IPS-20b (cell line): ENCODE measurements around the gene TCERG1L.

Source experiments
- H3K27ac ChIP-seq: one replicate; pipeline ENCODE4 v1.5.1; 2013; ENCODE audit warnings: low read length
- H3K27me3 ChIP-seq: 2 replicates; pipeline ENCODE4 v1.6.1; 2013; ENCODE audit warnings: mild to moderate bottlenecking, low read length, inconsistent platforms; ENCODE audit not compliant: insufficient read depth
- H3K36me3 ChIP-seq: 2 replicates; pipeline ENCODE4 v1.6.1; 2013; ENCODE audit warnings: low read depth, mild to moderate bottlenecking, inconsistent platforms, low read length, moderate library complexity; ENCODE audit not compliant: insufficient read depth
- H3K4me1 ChIP-seq: 2 replicates; pipeline ENCODE4 v1.6.1; 2013; ENCODE audit warnings: mild to moderate bottlenecking, control low read depth, inconsistent platforms, low read length, moderate library complexity; ENCODE audit not compliant: insufficient read depth
- H3K4me3 ChIP-seq: 2 replicates; pipeline ENCODE4 v1.5.1; 2013; ENCODE audit warnings: mild to moderate bottlenecking, low read length, inconsistent platforms
- H3K9ac ChIP-seq: 2 replicates; pipeline ENCODE4 v1.6.1; 2013; ENCODE audit warnings: low read depth, mild to moderate bottlenecking, inconsistent platforms, low read length, moderate library complexity
- H3K9me3 ChIP-seq: 2 replicates; pipeline ENCODE4 v1.6.1; 2013; ENCODE audit warnings: mild to moderate bottlenecking, low read depth, low read length, inconsistent platforms; ENCODE audit not compliant: insufficient read depth

The TCERG1L gene

DNA sequence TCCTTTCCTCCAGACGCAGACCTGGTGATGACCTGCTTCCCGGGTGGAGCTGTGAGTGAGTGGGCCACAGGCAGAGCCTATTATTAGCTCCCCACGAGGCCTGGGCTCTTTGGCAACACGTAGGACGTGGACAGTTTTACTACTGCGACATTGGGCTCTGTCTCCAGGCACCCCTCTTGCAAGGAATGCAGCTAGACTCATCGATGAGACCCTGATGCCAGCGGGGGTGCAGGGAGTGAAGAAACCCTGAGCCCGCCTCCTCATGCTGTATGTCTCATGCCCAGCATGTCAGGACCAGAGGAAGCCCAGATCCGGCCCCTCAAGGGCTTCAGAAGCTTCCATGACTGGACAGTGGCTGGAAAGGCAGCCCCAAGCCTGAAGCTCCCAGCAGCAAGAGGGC is 161.9 kb downstream of the TCERG1L start:
- Histone ChIP-seq H3K36me3 (no peaks in the 10 kb centered on the region), H3K9ac (no peak overlapping the region), H3K4me1 (no peaks in the 10 kb centered on the region; the same call in 1 of the 2 replicates), H3K9me3 (peaks cover 19% of the 10 kb centered on the region; the same call in 1 of the 2 replicates), H3K4me3 (no peak overlapping the region), H3K27me3 (no peaks in the 10 kb centered on the region), H3K27ac (no peak overlapping the region)

DNA sequence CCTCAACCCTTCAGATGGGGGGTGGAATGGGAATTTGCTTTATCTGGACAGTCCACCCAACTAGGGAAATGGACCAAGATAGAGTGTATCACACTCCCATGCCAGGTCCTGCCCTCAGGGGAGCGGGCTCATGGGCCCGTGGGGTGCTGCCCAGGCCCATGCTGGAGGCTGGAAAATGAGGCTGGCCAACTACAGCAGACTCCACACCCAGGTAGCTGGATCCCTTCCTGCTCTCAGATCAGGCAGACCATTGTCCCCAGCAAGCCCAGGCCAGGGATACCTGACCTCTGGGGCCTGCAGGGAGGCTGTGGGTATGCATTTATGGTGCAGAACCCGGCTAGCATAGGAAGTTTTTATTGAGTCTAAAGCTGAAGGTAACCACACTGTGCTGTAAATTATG is 162.4 kb downstream of the TCERG1L start:
- Histone ChIP-seq H3K27ac (no peak overlapping the region), H3K27me3 (no peaks in the 10 kb centered on the region), H3K4me3 (no peak overlapping the region), H3K9ac (no peak overlapping the region), H3K36me3 (no peaks in the 10 kb centered on the region), H3K4me1 (peaks cover 3% of the 10 kb centered on the region; the same call in 1 of the 2 replicates), H3K9me3 (peaks cover 19% of the 10 kb centered on the region; the same call in 1 of the 2 replicates)

DNA sequence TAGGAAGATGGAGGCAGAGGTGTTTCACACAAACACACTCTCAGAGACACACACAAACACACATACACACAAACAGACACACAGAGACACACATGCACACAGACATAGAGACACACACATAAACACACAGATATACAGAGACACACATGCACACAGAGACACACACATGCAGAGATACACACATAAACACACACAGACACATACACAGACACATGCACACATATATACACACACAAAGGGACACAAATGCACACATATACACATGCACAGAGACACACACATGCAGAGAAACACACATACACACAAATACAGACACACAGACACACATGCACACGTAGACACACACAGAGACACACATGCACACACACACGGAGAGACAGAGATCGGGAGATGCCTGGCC is 163.3 kb downstream of the TCERG1L start:
- H3K4me1 ChIP-seq: peaks cover 3% of the 10 kb centered on the region; the same call in 1 of the 2 replicates

DNA sequence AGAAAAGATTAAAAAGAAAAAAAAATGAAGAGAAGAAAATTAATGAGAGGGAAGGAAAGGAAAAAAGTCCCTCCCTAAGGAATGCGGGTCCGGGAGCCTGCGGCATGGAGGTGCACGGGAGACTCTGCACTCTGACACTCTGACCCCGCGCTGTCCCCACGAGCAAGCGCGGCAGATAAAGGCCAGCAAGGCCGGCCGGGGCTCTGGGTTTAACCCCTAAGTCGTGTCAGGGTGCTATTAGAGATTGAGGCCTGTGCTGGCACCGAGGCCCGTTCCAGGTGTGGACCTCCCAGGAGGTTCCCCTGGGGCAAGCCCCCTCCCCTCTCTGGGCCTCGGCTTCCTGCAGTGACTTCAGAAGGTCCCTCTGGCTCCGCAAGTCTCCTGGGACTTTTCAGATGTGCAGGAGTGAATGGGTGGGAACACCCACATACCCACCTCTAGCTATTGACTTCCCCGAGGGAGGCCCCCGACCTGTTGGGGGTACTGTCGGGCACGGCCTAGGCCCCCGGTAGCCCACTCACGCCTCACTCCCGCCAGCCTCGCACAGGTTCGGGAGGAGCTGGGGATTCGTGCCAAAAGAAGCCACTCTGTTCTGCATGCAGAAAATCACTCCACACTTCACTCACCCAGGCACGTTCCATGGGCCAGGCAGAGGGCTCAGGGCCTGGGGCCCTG is 164.1 kb downstream of the TCERG1L start:
- H3K9ac ChIP-seq: no peak overlapping the region
- no peaks in the 10 kb centered on the region for H3K36me3 ChIP-seq
- H3K27ac ChIP-seq: no peak overlapping the region
- H3K4me1 ChIP-seq: peaks cover 3% of the 10 kb centered on the region; the same call in 1 of the 2 replicates
- no peak overlapping the region for H3K4me3 ChIP-seq
- H3K27me3 ChIP-seq: no peaks in the 10 kb centered on the region
- peaks cover 12% of the 10 kb centered on the region; the same call in 1 of the 2 replicates for H3K9me3 ChIP-seq

More for the DNA sequence above, 163.3 kb downstream of the TCERG1L start:
- H3K36me3 ChIP-seq: no peaks in the 10 kb centered on the region
- no peak overlapping the region for H3K27ac ChIP-seq
- H3K9ac ChIP-seq: no peak overlapping the region
- no peaks in the 10 kb centered on the region for H3K27me3 ChIP-seq
- no peak overlapping the region for H3K4me3 ChIP-seq
- peaks cover 19% of the 10 kb centered on the region; the same call in 1 of the 2 replicates for H3K9me3 ChIP-seq

DNA sequence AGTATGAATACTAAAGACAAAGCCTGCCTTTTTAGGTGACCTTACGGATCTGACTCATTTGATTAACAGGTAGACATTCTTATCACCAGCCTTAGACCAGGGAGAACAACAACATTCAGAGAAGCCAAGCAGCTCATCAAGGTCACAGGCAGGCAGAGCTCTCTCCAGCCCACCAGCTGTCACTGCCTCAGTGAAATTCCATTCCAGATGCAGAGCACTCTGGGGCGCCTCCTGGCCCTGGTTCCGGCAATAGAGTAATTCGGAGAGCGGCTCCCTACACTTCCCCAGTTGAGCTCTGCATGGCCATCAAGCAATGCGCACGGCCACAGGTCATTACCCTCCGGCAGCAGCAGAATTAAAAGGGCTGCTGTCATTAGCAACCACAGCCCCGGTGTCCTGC is 164.7 kb downstream of the TCERG1L start:
- no peak overlapping the region for H3K27ac ChIP-seq
- peaks cover 3% of the 10 kb centered on the region; the same call in 1 of the 2 replicates for H3K4me1 ChIP-seq
- H3K36me3 ChIP-seq: no peaks in the 10 kb centered on the region
- no peaks in the 10 kb centered on the region for H3K27me3 ChIP-seq
- H3K9me3 ChIP-seq: 0 out of 2 replicates have a peak, but pooled peaks cover 6% of the 10 kb centered on the region
- no peak overlapping the region for H3K4me3 ChIP-seq
- no peak overlapping the region for H3K9ac ChIP-seq

DNA sequence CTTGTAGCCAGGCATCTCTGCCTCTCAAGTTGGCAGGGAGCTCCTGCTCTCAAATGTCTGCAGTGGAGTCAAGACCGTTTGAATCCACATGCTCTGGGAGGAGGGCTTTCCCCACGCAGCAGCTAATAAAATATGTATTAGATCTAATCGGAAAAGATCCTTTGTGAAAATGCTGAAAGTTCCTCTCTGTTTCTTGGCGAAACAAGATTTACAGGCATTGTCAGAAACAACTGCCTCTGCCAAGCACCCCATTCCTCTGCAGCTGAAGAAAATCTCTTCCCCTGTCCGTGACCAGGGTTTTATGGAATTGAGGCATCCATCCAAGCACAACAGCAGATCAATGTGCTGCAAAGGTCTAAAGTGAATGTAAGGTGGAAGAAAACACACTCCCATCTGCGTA is 165.8 kb downstream of the TCERG1L start:
- Histone ChIP-seq H3K9ac (no peak overlapping the region), H3K36me3 (no peaks in the 10 kb centered on the region), H3K9me3 (no peaks in the 10 kb centered on the region), H3K4me1 (peaks cover 3% of the 10 kb centered on the region; the same call in 1 of the 2 replicates), H3K4me3 (no peak overlapping the region), H3K27me3 (no peaks in the 10 kb centered on the region), H3K27ac (no peak overlapping the region)

DNA sequence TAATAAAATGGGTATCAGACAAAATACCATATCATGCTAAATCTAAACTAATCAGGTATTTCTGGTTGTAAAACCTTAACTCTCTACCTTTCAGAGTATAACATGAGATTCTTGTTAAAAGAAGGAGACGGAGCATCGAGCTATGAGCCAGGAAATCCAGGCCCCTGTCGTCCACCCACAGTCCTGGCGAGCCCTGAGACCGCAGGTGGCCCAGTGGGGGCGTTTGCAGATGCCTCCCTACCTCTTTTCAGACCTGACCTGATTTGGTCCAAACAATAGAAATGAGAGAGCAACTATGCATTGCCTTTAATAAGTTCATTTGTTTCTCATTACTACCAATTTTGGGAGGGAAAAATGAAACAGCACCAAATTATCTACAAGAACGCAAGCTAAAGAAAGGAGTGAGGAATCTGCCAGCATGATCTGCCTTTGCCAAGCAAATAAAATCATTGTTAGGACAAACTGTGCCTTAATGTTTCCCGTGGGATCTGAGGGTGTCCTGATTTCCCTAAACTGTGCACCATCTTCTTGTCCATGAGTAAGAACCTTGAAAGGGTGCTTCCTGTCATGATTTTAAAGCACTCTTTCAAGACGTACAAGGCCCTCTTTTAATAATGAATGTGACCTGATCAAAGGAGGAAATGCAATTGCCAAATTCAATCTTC is 166.7 kb downstream of the TCERG1L start:
- Histone ChIP-seq H3K27ac (no peak overlapping the region), H3K4me1 (peaks cover 3% of the 10 kb centered on the region; the same call in 1 of the 2 replicates), H3K9ac (no peak overlapping the region), H3K9me3 (no peaks in the 10 kb centered on the region), H3K4me3 (no peak overlapping the region), H3K27me3 (no peaks in the 10 kb centered on the region), H3K36me3 (no peaks in the 10 kb centered on the region)

DNA sequence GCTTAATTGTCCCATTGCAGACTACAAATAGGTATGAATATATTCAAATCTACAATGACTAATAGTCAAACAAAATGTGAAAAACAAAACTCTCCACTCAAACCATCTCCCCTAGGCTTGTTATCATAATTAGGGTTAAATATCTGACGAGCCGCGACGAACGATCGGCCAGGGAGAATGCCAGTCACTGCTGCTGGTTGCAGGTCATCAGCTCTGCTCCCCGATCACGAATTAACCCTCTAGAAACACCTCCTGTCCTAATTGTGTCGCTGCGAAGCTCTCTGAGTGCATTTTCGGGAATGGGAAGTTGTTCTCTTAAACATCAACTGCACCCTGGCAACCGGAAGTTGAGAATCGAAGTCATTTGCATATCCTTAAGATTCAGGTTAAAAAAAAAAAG is 167.3 kb downstream of the TCERG1L start:
- H3K27me3 ChIP-seq: no peaks in the 10 kb centered on the region
- no peaks in the 10 kb centered on the region for H3K36me3 ChIP-seq
- H3K9ac ChIP-seq: no peak overlapping the region
- no peaks in the 10 kb centered on the region for H3K9me3 ChIP-seq
- no peak overlapping the region for H3K4me3 ChIP-seq
- no peak overlapping the region for H3K27ac ChIP-seq
- peaks cover 3% of the 10 kb centered on the region; the same call in 1 of the 2 replicates for H3K4me1 ChIP-seq

DNA sequence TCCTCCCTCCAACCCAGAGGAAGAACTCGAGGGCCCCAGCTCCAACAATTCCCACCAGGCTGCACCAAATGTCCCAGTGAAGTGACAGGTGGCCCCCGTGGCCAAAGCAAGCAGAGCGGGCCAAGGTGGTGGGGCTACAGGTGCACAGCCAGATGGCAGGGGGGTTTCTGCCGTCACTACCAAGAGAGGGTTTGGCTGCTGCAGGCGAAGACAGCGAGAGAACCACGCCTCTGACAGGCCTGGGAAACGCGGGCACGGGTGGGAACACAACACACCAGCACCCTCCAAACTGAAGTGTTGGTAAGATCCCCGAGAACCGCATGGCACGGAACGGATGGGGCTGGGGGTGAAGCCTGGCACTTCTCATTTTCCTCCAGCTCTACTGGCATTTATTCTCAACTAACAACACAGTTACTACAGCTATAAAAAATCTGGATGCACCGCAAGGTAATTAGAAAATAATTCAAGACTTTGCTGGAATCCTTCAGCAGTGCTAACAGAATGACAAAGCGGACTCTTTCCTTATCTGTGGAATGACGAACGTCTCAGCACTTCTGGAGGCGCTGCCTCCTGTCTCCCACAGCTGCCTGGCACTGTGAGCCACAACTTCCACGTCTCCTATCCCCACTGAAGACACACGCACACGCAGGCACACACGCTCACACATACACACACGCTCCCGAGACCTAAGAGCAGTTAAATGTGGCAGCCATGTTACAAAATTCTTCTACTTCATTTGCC is 167.9 kb downstream of the TCERG1L start:
- H3K27ac ChIP-seq: no peak overlapping the region
- peaks cover 3% of the 10 kb centered on the region; the same call in 1 of the 2 replicates for H3K4me1 ChIP-seq
- no peaks in the 10 kb centered on the region for H3K36me3 ChIP-seq
- H3K9ac ChIP-seq: no peak overlapping the region
- H3K4me3 ChIP-seq: no peak overlapping the region
- no peaks in the 10 kb centered on the region for H3K9me3 ChIP-seq
- no peaks in the 10 kb centered on the region for H3K27me3 ChIP-seq

DNA sequence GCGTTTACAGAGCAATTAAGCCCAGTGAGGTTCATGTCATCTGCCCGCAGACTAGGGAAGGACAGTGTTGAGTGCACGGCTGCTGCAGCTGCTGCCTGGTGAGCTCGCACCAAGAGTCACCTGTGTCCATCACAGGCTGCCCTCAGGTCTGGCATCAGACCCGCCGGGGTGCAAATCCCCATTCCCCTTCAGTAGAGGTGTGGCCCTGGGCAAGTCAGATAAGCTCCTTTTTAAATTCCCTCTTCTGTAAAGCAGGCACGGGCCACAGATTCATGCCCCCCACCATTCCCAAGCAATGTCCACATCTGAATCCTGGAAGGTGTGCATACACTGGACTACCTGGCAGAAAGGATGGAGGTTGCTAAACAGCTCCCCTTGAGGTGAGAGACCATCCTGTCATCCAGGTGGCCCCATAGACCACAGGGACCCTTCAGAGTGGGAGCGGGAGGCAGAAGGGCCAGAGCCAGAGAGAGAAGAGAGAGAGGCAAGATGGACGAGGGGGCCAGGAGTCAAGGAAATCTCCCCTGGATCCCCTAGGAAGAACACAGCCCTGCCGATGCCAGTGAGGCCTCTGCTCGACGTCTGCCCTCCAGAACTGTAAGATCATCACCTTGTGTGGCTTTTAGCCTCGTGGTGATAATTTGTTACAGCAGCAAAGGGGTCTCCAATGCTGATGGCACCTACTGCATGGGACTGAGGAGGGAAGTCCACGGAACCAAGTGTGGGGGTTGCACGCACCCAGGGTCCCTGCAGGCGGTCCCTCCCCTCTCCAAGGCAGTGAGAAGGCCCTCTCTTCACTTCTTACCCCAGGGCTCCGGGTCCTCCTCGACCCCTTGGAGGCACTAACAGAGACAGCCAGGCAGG is 168.8 kb downstream of the TCERG1L start:
- no peaks in the 10 kb centered on the region for H3K9me3 ChIP-seq
- H3K4me3 ChIP-seq: no peak overlapping the region

More for the DNA sequence above, 168.8 kb downstream of the TCERG1L start:
- H3K9ac ChIP-seq: no peak overlapping the region
- no peak overlapping the region for H3K27ac ChIP-seq
- H3K27me3 ChIP-seq: no peaks in the 10 kb centered on the region
- peaks cover 3% of the 10 kb centered on the region; the same call in 1 of the 2 replicates for H3K4me1 ChIP-seq
- H3K36me3 ChIP-seq: no peaks in the 10 kb centered on the region
